NT2/D1 (cell line): Measurements from ENCODE around the gene ELFN1.

Experiments used
- DNase-seq: peaks from one replicate; pipeline ENCODE4 v3.0.0-alpha.2; 2011; ENCODE audit warnings: low read depth, low spot score
- H3K27me3 ChIP-seq: 2 replicates; pipeline ENCODE4 v1.6.0; 2011; ENCODE audit warnings: mild to moderate bottlenecking; ENCODE audit not compliant: insufficient read length, insufficient read depth
- H3K36me3 ChIP-seq: 2 replicates; pipeline ENCODE4 v1.6.1; 2011; ENCODE audit warnings: mild to moderate bottlenecking, low read length, mixed read lengths; ENCODE audit not compliant: insufficient read depth, insufficient read length
- H3K4me1 ChIP-seq: 2 replicates; pipeline ENCODE4 v1.5.1; 2011; ENCODE audit not compliant: insufficient read depth, insufficient read length
- H3K4me3 ChIP-seq: 2 replicates; pipeline ENCODE4 v1.5.1; 2011; ENCODE audit warnings: low read depth; ENCODE audit not compliant: insufficient read length
- H3K9ac ChIP-seq: 2 replicates; pipeline ENCODE4 v1.6.0; 2011; ENCODE audit warnings: low read depth; ENCODE audit not compliant: insufficient read length
- H3K9me3 ChIP-seq: 2 replicates; pipeline ENCODE4 v1.5.1; 2011; ENCODE audit warnings: mild to moderate bottlenecking, low read length; ENCODE audit not compliant: insufficient read depth
- SUZ12 ChIP-seq: IDR thresholded peaks from 2 replicates; pipeline ENCODE4 v1.6.1; 2011; ENCODE audit not compliant: insufficient read length, insufficient read depth; ENCODE audit errors: extremely low read depth
- YY1 ChIP-seq: IDR thresholded peaks from 2 replicates; pipeline ENCODE4 v1.6.1; 2011; ENCODE audit not compliant: insufficient read length, insufficient read depth
- ZNF274 ChIP-seq: IDR thresholded peaks from 2 replicates; pipeline ENCODE4 v1.6.1; 2011; ENCODE audit warnings: mild to moderate bottlenecking, low read depth, low read length

The ELFN1 gene

GRCh38 chr7:1643270-1644092 is 26.6 kb upstream of the ELFN1 start:
- Histone ChIP-seq H3K36me3 (no peaks in the 10 kb centered on the region), H3K4me1 (peaks cover 22% of the 10 kb centered on the region), H3K4me3 (no peak overlapping the region), H3K27me3 (peaks cover 6% of the 10 kb centered on the region), H3K9me3 (no peaks in the 10 kb centered on the region), H3K9ac (no peak overlapping the region)
- TF ChIP-seq YY1: no peak
- TF ChIP-seq SUZ12: no peak
- TF ChIP-seq ZNF274: no peak
- DNase-seq: no peak

GRCh38 chr7:1644341-1645070 is 25.6 kb upstream of the ELFN1 start:
- TF ChIP-seq SUZ12 (no peak), ZNF274 (no peak)
- Histone ChIP-seq H3K4me1 (peaks cover 24% of the 10 kb centered on the region), H3K9ac (no peak overlapping the region)

DNA sequence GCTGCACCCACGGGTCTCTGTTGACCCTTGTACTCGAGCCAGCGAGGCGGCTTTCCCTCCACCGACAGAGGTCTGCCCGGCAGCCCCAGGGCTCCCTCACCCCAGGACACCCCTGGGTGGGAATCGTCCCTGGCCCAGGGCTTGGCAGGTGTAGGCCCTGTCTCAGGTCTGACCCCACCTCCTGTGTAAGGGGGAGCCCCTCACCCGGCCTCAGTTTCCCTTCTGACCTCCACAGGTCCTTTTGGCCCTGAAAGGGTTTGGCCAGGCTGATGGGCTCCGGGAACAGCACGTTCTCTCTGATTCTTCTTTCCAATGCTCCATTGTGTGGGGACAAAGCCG is 25.0 kb upstream of the ELFN1 start:
- H3K4me3 ChIP-seq: no peak overlapping the region
- no peaks in the 10 kb centered on the region for H3K9me3 ChIP-seq
- peaks cover 24% of the 10 kb centered on the region for H3K4me1 ChIP-seq
- no peak overlapping the region for H3K9ac ChIP-seq
- H3K36me3 ChIP-seq: no peaks in the 10 kb centered on the region
- no peak for DNase-seq
- H3K27me3 ChIP-seq: peaks cover 10% of the 10 kb centered on the region
- TF ChIP-seq YY1 (no peak), SUZ12 (no peak), ZNF274 (no peak)

More at GRCh38 chr7:1644341-1645070, 25.6 kb upstream of the ELFN1 start:
- no peaks in the 10 kb centered on the region for H3K36me3 ChIP-seq
- no peak for DNase-seq
- peaks cover 10% of the 10 kb centered on the region for H3K27me3 ChIP-seq
- H3K9me3 ChIP-seq: no peaks in the 10 kb centered on the region
- H3K4me3 ChIP-seq: no peak overlapping the region

DNA sequence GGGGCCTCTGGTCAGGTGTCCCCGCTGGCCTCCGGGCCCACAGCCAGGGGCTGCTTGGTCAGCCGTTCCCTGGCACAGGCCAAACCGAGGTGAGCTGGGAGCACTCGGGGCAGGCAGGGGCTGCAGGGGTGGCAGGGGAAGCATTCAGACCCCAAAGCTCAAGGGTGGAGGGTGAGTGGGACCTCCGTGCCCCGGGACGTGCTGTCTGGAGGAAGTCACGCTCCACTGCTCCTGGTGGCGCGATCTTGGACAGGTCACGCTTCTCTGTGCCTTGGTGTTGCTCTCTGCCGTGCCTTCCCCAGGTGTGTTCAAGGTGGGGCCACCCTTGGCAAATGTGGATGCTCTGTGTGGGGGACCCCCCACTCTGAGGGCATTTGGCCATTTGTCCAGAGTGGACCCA is 24.6 kb upstream of the ELFN1 start:
- no peak overlapping the region for H3K4me3 ChIP-seq
- H3K4me1 ChIP-seq: peaks cover 27% of the 10 kb centered on the region
- no peak overlapping the region for H3K9ac ChIP-seq
- no peak for TF ChIP-seq ZNF274
- no peak for TF ChIP-seq SUZ12
- TF ChIP-seq YY1: no peak
- peaks cover 10% of the 10 kb centered on the region for H3K27me3 ChIP-seq
- no peaks in the 10 kb centered on the region for H3K36me3 ChIP-seq
- H3K9me3 ChIP-seq: no peaks in the 10 kb centered on the region
- no peak for DNase-seq

- Histone ChIP-seq H3K9me3 (no peaks in the 10 kb centered on the region), H3K9ac (no peak overlapping the region), H3K4me3 (no peak overlapping the region), H3K4me1 (peaks cover 32% of the 10 kb centered on the region), H3K36me3 (no peaks in the 10 kb centered on the region), H3K27me3 (peaks cover 10% of the 10 kb centered on the region)
- TF ChIP-seq YY1: no peak
- no peak for TF ChIP-seq ZNF274
- no peak for TF ChIP-seq SUZ12
- DNase-seq: no peak
Observed at GRCh38 chr7:1646391-1646790, 23.7 kb upstream of the ELFN1 start.

- TF ChIP-seq YY1 (no peak), SUZ12 (no peak), ZNF274 (no peak)
- peaks cover 10% of the 10 kb centered on the region for H3K27me3 ChIP-seq
- DNase-seq: no peak
- H3K9ac ChIP-seq: peak overlapping the region; percentile 51
- no peak overlapping the region for H3K4me3 ChIP-seq
- peaks cover 32% of the 10 kb centered on the region for H3K4me1 ChIP-seq
- no peaks in the 10 kb centered on the region for H3K36me3 ChIP-seq
- H3K9me3 ChIP-seq: no peaks in the 10 kb centered on the region
Observed at GRCh38 chr7:1646957-1647891, 22.9 kb upstream of the ELFN1 start.
